GM18909 (cell line): ENCODE data around the gene DPEP1.
"Not testable (repeated sequence)": the region's sequence is repeated elsewhere in the genome, so short reads cannot be mapped to it uniquely, and the experiment has no call there.

Source experiments
- ATAC-seq: cut with Tn5 transposase; IDR thresholded peaks from one replicate; pipeline ENCODE4 v1.9.1; 2021; ENCODE audit warnings: mild to moderate bottlenecking; ENCODE audit not compliant: unreplicated experiment, poor library complexity

The DPEP1 gene

DNA sequence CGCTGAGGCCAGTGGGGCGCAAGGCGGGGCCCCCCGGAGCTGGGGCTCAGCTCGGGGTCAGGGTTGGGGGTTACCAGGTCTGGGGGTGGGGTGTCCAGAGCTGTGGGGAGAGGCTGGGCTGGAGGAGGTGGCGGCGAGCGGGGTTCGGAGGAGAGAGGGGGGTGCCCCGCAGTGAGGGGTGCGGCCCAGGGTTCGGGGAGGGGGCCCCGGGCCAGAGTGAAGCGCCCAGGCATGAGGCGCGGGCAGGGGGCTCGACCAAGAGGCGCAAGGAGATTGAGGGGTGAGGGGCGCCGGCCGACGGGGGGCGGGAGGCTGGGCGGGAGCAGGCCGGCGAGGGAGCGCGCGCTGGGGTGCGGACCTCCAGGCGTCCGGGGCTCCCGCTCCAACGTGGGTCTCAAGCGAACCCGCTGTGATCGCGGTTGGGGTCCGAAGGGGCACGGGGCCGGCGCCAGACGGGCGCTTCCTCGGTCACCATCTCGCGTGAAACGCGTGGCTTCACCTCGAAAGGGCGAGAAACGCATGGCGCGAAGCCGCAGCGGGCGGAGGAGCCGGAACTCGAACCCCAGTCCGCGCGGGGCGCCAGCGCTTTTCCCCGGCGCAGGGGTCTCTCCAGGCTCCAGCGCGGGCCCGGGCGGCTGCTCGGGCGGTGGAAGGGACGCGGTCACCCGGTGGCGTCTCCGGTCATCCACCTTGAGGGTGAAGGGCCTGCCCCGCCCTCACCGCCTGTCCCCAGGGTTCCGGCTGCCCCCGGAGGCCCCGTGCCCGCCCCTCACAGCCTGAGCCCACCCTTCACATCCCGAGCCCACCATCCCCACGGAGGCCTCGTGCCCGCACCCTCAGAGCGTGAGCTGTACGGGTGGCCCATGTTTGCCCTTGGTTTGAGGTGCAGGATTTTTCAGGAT, 37.0 kb upstream of the DPEP1 start:
- ATAC-seq: no peak

DNA sequence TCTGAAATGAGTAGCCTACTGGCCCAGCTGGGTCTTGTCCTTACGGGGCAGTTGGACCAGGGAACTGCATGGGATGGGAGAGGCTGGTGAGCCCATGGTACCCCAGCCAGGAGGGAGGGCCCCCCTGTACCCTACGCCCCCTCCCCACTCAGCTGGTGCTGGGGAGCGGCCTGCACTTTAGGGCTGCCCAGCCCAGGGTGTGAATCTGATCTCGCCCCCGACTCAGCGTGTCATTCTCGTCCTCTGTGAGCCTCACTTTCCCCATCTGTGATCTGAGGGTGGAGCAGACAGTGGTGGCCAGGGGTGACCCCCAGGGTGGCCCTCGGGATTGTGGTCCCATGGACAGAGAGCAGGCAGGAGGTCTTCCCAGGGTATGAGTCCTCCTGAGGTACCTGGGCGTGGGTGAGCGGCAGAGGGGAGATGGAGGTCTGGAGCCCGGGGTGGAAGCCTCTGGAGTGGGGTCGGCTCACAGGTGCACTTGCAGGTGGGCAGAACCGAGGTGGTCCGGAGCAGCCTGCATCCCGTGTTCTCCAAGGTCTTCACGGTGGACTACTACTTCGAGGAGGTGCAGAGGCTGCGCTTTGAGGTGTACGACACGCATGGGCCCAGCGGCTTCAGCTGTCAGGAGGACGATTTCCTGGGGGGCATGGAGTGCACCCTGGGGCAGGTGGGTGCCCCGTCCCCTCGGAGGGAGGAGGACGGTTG, 36.2 kb upstream of the DPEP1 start:
- no peak for ATAC-seq

DNA sequence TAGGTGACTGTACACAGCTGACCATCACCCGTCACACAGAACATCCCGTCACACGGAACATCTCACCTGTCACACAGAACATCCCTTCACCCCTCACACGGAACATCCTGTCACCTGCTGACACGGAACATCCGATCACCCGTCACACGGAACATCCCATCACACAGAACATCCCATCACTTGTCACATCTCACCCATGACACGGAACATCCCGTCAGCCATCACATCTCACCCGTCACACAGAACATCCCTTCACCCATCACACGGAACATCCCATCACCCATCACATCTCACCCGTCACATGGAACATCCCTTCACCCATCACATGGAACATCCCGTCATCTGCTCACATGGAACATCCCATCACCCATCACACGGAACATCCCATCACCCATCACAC, 34.1 kb upstream of the DPEP1 start:
- ATAC-seq: no peak

DNA sequence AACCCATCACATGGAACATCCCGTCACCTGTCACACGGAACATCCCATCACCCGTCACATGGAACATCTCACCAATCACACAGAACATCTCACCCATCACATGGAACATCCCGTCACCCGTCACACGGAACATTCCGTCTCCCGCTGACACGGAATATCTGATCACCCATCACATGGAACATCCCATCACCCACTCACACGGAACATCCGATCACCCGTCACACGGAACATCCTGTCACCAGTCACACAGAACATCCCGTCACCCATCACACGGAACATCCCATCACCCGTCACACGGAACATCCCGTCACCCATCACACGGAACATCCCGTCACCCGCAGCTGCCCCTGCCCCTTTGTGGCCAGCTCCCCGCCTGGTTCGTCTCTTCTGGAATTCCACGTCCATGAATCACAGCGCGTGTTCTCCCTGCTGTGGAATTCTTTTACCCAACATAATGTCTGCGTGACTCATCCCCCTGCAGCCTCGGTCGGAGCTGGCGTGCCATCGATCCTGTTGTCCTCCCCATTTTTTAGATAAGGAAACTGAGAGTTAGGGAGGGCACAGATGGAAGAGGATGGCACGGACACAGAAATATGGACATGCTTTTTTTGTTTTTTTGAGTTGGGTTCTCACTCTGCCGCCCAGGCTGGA, 32.3 kb upstream of the DPEP1 start:
- ATAC-seq: no peak

DNA sequence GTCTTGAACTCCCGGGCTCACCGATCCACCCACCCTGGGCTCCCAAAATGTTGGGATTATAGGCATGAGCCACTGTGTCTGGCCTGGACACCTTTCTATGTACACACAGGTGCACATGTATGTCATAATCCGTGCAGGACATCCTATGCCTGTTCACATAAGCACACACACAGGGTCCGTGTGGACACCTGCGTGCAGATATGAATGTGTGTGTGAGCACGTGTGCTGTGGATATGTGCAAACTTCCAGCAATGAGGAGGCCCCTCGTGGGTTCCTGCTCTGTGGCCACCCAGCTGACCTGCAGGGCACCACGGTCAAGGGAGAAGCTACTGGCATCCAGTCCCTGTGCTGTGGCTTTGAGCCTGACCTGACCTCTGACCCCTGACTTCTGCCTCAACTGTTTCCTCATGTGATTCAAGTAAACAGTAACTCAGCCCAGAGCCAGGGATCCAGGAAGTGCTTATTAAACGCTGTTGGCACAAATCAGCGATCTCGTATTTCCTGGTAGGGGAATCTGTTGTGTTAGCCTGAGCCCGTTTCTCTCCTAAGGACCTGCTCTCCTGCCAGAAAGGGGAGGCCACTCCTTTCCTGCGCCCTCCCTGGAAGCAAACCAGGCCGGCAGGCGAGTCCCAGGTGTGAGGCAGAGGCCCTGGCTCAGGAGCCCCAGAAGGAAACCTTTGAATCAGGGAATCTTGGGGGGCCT, 31.4 kb upstream of the DPEP1 start:
- no peak for ATAC-seq

DNA sequence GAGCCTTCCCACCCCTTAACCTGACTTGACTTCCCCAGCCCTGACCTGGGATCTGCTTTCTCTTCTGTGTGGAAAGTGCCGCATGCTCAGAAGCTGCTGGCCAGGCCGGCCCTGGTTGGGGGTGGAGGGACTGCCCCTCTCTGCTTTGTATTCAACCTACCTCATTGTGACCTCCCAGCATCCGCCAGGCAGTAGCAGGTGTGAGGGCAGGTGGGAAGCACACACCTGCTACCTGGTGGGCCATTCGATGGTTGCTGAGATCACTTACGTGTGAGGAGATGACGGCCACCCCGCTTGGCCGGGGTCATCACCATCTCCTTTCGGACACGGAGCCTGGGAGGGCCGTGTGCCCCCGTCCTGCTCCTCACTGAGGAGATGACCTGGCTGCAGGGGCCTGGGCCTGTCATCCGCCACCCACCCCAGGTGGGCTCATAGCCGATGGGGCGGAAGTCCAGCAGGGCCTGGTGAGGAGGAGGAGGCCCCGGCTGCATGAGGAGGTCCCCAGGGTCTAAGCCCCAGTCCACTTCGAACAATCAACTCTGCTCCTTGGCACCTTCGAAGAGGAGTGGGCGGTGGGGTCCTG, 30.7 kb upstream of the DPEP1 start:
- no peak for ATAC-seq

DNA sequence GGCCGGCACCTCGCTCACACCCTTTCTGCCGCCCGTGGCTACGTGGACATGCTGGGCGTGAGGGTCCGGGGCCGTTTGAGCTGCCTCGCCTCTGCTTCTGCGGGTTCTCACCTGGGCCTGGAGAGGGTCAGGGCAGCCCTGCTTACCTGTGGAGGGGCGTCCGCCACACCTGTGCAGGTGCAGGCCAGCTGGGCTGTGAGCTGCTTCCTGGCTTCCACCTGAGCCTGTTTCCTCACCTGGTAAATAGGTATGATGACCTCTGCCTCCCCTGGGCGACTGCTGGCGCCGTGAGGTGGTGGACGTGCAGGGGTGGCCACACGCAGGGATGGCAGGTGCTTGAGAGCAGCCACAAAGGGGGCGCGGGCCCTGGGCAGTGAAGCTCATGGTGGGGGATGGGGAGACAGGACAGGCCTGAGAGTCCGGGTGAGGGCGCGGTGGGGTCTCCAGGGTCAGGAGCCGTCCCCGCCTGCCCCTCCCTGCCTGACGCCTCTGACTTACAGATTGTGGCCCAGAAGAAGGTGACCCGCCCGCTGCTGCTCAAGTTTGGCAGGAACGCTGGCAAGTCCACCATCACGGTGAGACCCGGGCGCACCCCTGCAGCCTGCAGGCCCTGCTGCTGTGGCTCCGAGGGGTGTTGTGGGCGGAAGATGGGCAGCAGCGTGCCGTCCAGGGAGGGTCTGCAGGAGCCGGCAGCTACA, 30.1 kb upstream of the DPEP1 start:
- ATAC-seq: no peak

DNA sequence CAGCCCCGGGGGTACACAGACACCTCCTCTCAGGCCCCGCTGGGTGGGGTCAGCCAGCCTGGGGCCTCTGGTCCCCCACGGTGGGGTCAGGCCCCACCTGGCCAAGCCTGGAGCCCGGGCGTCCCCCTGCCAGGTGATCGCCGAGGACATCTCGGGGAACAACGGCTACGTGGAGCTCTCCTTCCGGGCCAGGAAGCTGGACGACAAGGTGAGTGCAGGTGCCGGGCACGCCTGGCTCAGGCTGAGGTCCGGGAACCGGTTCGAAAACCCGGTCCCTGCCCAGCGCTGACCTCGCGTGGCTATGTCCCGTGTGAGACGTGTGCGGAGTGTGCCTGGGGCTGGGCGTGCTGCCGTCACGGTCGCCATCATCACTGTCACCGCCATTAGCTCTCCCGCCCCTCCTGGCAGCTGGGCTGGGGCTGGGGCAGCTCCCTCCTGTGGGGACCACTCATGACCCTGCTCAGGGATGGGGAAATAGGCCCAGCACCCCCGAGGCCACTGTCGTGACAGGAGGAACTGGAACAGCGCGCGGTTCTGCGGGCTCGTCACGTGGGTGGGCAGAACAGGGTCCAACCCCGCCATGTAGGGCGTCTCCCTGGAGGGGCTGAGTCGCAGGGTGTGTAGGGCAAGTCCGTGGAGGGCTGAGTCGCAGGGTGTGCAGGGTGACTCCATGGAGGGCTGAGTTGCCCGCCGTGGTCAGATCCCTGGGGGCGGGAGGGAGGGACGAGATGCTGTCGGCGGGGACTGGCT, 29.4 kb upstream of the DPEP1 start:
- no peak for ATAC-seq

DNA sequence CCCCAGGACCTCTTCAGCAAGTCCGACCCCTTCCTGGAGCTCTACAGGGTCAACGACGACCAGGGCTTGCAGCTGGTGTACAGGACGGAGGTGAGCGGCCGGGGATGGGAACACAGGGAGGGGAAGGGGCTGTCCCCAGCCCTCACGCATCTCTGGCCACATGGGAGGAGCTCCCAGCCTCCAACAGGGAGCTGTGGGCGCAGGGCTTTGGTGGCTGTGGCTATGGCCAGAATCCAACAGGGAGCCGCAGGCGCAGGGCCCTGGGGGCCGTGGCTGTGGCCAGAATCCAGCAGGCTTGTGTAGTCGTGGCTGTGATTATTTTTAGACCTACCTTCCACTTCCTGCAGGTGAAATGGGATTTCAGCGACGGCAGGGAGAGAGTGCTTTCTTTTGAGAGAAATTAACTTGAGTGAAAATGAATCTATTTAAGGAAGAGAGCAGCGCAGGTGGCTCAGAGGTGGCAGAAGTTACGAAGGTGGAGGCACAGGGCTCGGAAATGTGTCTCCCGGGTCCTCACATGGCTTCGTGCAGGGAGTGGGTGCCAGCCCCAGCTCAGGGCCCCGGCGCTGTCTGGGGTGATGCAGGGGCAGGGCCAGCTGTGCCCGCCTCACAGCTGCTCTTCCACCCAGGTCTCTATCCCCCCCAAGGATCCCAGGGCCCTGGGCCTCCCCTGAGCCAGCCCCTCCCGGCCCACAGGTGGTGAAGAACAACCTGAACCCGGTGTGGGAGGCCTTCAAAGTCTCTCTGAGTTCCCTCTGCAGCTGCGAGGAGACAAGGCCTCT, 28.5 kb upstream of the DPEP1 start:
- no peak for ATAC-seq

DNA sequence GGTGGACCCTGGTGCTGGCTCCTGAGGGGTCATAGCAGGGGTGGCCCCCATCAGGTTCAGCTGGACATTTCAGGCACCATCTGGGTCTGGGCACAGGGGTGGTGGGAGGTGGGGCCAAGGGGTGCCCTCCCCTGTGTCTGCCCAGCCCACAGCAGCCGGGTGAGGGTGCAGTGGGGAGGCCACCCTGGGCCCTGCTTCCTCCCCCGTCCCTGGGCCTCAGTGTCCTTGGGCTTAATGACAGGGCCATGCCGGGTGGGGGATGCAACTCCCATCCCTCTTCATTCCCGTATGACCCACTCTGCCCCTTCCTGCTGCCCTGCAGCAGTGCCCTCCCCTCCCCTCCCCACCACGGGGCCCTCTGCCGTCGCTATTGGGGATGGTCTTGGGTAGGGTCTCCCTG, 27.2 kb upstream of the DPEP1 start:
- ATAC-seq: no peak

DNA sequence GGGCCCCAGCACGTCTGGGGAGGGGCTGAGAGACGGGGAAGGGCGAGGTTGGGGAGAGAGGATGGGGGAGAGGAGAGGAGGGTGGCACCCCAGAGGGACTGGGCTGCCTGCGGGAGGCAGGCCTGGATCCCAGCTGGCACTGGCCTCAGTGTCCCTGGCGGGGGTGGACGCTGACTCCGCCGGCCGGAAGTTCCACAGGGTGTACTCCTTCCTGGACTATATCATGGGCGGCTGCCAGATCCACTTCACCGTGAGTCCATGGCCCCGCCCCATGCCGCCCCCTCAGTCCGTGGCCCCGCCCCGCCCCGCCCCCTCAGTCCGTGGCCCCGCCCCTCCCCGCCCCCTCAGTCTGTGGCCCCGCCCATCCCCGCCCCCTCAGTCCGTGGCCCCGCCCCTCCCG, 26.6 kb upstream of the DPEP1 start:
- ATAC-seq: no peak

DNA sequence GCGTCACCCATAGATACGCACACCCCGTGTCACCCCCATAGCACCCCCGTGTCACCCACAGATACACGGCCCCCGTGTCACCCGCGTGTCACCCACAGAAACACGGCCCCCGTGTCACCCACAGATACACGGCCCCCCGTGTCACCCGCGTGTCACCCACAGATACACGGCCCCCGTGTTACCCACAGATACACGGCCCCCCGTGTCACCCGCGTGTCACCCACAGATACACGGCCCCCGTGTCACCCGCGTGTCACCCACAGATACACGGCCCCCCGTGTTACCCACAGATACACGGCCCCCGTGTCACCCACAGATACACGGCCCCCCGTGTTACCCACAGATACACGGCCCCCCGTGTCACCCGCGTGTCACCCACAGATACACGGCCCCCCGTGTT, 25.8 kb upstream of the DPEP1 start:
- ATAC-seq: not testable (repeated sequence)

DNA sequence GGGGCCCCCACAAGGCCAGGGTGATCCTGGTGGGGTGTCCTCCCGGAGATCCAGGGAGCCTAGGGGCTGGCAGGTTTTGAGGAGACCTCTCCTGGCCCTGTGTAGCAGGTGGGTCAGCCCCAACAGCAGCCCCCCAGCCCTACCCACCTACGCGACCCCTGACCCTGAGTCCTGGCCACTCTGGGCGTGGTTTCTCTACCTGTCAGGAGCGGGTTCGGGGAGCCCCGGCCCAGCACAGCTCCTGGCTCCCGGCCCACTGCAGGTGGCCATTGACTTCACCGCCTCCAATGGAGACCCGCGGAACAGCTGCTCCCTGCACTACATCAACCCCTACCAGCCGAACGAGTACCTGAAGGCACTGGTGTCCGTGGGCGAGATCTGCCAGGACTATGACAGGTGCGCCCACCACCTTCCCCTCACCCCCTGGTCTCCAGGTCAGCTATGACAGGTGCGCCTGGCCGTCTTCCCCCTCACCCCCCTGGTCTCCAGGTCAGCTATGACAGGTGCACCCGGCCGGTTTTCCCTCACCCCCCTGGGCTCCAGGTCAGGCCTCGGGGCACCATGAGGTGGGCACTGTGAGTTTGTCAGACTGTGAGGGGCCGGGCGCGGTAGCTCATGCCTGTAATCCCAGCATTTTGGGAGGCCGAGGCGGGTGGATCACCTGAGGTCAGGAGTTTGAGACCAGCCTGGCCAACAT, 24.9 kb upstream of the DPEP1 start:
- no peak for ATAC-seq

DNA sequence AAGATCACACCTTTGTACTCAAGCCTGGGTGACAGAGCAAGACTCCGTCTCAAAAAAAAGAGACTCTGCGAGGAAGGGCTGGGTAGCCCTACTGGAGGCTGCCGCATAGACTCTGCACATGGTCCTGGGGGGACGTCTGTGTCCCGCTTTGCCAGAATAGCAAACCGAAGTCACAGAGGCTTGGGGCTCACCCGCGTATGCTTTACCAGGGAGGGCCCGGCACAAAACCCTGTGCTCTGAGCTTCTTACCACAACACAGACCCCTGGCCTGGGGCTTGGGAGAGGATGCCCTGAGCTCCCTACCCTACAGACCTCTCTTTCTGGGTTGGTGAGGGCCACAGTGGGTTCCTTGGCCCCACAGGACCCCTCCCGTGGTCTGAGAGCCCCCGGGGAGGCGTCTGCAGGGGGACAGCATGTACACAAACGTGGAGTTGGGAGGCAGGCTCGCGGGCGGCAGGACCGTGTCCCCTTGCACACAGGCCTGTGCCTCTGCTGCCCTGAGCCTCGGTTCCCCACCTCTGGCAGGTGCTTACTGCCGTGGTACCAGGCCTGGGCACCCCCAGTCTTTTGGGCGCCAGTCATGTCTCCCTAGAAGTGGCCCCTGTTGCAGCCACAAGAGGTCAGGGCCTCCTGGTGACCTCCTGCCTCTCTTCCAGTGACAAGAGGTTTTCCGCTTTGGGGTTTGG, 24.1 kb upstream of the DPEP1 start:
- ATAC-seq: no peak

DNA sequence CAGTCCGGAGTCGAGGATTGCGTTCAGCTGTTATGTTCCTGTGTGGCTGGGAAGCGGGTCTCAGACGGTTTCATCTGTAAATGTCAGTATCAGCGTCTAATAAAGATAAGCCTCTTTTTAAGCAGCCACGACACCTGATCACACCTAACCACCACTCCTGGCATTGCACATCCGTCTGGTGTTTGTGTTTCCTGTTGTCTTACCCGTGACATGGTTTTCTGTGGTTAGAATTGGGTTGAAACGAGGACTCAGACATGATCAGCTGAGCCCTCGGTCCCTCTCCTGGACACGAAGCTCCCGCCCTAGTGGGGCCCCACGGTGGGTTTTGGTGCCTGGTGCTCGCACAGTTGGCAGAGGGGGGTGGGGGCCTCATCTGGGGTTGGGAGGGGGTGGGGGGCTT, 19.6 kb upstream of the DPEP1 start:
- no peak for ATAC-seq

DNA sequence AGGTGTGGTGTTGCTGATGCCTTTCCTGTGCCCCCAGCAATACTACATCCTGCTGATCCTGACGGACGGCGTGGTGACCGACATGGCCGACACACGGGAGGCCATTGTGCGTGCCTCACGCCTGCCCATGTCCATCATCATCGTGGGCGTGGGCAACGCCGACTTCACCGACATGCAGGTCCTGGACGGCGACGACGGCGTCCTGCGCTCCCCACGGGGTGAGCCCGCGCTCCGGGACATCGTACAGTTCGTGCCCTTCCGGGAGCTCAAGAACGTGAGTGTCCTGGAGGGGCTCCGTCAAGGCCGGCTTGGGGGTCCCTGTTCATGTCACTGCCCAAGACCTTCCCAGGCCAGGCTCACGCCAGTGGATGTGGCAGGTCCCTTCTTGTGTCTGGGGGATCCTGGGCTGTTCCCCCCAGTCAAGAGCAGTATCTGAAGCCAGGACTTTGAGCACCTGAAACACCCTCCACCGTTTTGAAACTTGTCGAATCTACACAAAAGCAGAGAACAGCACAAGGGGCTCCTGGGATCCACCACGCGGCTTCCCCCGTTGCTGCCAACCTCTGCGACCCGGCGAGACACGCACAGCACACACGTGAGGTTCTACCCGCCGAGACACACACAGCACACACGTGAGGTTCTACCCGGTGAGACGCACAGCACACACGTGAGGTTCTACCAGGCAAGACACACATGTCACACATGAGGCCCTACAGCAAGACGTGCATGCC, 17.9 kb upstream of the DPEP1 start:
- no peak for ATAC-seq
